ENCODE data around the gene RBM5. TPM values are rescaled to one million over a fixed set of nuclear protein-coding genes. Genes with fewer than 3 reads are reported as not detected.

RBM5 gene
- total RNA-seq, 1 experiment from 2014 or later: 95.6 TPM

DNA sequence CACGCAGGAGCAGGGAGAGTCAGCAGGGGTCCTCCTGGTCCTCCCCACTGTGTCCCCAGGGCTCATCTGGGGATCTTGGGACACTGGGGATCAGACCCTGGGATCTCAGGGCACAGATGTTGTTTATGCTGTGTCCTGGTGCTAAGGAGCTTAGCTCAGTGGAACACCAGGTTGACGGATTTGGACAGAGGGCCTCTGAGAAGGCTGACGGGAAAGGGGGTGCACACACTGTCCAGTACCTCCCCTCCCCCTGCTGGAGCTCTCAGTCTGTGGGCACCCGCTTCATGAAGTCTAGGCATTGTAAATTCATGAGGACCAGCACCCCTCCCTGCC, 44.5 kb downstream of the RBM5 start:
- DNase-seq (ENCODE audit: low read depth, low spot score): no peak
- in situ Hi-C loops (cut with HindIII; ENCODE audit: low pct_unique_long_range_greater_than_20kb, low sequenced_read_pairs): no loop called here

- in situ Hi-C loops (cut with HindIII; ENCODE audit: low pct_unique_long_range_greater_than_20kb, low sequenced_read_pairs): no loop called here
- DNase-seq (ENCODE audit: low read depth, low spot score): no peak
Observed at GRCh38 chr3:50134367-50134766, 45.6 kb downstream of the RBM5 start.

DNA sequence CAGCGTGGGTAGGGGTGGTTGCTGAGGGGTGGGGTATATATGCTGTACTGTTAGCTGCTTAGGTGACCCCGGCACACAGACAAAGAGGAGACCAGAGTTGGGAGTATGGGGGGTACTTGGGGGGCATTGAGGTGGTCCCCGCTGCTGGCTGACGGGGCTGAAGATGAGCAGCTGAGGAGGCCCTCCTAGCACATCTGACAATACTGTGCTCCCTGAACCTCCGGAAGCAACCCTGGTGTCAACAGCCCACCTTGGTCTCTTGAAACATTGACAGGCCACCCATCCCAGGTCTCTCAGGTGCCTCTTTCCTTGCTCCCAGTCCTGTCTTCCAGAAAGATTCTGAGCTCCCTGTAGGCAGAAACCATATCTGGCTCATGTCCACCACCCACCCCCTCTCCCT, 47.2 kb downstream of the RBM5 start:
- in situ Hi-C loops (cut with HindIII; ENCODE audit: low pct_unique_long_range_greater_than_20kb, low sequenced_read_pairs): no loop called here
- DNase-seq (ENCODE audit: low read depth, low spot score): no peak

- in situ Hi-C loops (cut with HindIII; ENCODE audit: low pct_unique_long_range_greater_than_20kb, low sequenced_read_pairs): no loop called here
- DNase-seq (ENCODE audit: low read depth, low spot score): no peak
Observed at GRCh38 chr3:50136714-50137405, 48.1 kb downstream of the RBM5 start.

DNA sequence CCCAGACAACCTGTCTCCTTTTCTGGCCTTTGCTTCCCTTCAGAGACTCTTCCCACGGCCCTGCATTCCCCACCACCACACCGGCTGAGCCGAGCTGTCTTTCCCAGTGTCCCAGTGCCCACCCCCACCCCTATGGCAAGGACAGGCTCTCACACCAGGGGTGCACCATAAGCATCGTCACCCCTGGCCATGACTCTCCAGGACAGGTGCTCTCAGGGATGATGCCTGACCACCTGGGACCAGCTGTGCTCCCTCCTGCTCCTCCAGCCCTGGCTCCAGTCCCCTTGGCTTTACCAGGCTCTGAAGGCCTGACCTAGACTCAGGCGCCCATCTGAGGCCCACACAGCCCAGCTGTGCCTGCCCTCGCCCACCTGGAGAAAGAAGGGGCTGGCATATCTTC, 48.8 kb downstream of the RBM5 start:
- in situ Hi-C loops (cut with HindIII; ENCODE audit: low pct_unique_long_range_greater_than_20kb, low sequenced_read_pairs): no loop called here
- no peak for DNase-seq (ENCODE audit: low read depth, low spot score)

- no peak for DNase-seq (ENCODE audit: low read depth, low spot score)
- in situ Hi-C loops (cut with HindIII; ENCODE audit: low pct_unique_long_range_greater_than_20kb, low sequenced_read_pairs): no loop called here
Observed at GRCh38 chr3:50138266-50139200, 49.8 kb downstream of the RBM5 start.

DNA sequence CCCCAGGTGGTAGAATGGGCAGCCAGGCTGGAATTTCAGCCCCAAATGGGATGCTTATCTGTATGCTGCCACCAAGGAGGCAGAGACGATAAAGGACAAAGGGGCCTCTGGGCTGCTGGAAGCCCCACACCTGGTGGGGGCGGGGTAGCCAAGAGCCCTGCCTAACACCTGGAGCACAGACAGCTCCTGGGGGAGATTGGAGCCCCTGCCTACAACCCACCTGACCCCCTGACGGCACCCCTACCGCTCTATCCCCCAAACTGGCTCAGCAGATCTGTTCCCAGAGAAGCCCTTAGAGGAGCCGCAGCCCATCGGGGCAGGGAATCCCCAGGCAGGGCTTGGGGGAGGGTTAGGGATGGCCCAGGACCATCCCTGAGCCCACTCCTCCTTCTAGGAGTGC, 50.6 kb downstream of the RBM5 start:
- no peak for DNase-seq (ENCODE audit: low read depth, low spot score)
- in situ Hi-C loops (cut with HindIII; ENCODE audit: low pct_unique_long_range_greater_than_20kb, low sequenced_read_pairs): no loop called here

DNA sequence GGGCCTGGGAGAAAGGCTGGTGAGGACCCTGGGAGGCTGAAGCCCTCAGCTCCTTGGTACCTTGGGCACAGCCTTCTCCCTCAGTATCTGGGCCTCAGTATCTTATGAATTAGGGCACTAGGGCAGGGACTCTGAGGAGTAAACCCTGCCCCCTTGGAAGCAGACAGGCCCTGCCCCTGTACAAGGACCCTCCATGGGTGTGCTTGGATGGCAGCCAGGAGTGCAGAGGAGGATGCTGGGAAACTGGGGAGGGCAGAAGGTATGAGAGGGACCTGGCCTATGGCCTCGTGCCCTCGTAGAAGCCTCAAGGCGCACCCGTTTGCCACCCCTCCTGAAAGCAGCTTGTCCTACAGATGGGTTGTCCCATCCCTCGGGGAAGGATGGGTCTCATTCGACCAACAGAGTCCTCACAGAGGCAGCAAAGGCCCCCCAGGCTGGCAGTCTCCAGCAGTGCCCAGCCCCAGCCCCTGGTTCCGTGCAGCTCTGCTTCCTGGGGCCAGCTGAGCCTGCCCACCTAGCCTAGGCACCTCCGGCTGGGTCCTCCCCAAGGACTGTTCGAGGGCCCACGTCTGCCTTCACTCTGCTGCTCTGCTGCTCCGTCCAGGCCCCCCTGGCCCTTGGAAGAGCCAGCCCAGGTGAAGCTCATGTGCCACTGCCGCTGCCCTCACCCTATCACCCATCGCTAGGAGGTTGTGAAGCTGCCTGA, 51.2 kb downstream of the RBM5 start:
- in situ Hi-C loops (cut with HindIII; ENCODE audit: low pct_unique_long_range_greater_than_20kb, low sequenced_read_pairs): no loop called here
- no peak for DNase-seq (ENCODE audit: low read depth, low spot score)

GRCh38 chr3:50140990-50141389, 52.3 kb downstream of the RBM5 start:
- in situ Hi-C loops (cut with HindIII; ENCODE audit: low pct_unique_long_range_greater_than_20kb, low sequenced_read_pairs): no loop called here

GRCh38 chr3:50146316-50146901, 57.7 kb downstream of the RBM5 start:
- in situ Hi-C loops (cut with HindIII; ENCODE audit: low pct_unique_long_range_greater_than_20kb, low sequenced_read_pairs): no loop called here
- DNase-seq (ENCODE audit: low read depth, low spot score): no peak

More at GRCh38 chr3:50140990-50141389, 52.3 kb downstream of the RBM5 start:
- DNase-seq (ENCODE audit: low read depth, low spot score): no peak

DNA sequence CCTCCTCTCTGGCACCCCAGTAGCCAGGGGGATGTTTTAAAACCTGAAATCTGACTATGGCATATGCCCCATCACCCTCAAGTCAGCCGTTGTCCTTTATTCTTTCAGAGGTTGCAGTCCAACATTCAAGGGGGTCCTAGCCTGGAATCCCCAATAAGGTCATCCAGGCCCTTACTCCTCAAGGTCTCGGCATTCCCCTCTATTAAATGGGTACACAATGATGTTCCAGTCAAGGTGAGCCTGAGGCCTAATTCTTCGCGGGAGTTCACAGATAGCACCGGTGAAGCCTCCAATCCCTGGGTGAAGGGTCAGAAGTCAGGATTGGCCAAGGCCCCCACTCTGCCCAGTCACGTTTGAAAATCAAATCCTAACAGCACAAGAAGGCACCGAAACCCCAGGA, 58.3 kb downstream of the RBM5 start:
- in situ Hi-C loops (cut with HindIII; ENCODE audit: low pct_unique_long_range_greater_than_20kb, low sequenced_read_pairs): no loop called here
- no peak for DNase-seq (ENCODE audit: low read depth, low spot score)

- in situ Hi-C loops (cut with HindIII; ENCODE audit: low pct_unique_long_range_greater_than_20kb, low sequenced_read_pairs): no loop called here
- no peak for DNase-seq (ENCODE audit: low read depth, low spot score)
Observed at GRCh38 chr3:50147447-50147846, 58.7 kb downstream of the RBM5 start.

GRCh38 chr3:50147861-50148260, 59.1 kb downstream of the RBM5 start:
- DNase-seq (ENCODE audit: low read depth, low spot score): no peak
- in situ Hi-C loops (cut with HindIII; ENCODE audit: low pct_unique_long_range_greater_than_20kb, low sequenced_read_pairs): no loop called here

DNA sequence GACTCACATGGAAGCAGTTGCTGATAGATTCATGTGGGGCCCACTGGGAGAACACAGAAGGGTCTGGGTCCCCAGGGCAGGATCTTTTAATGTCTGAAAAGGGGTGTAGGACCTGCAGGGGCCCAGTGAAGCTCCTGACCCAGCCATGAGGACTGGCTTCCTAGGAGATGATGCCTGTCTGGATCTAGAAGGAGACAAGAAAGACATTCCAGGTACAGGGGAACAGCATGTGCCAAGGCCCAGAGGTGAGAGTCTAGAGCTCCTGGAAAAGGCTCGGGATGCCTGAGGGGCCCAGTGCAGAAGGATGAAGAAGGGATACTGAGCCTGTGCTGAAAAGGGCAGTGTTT, 61.7 kb downstream of the RBM5 start:
- DNase-seq (ENCODE audit: low read depth, low spot score): no peak
- in situ Hi-C loops (cut with HindIII; ENCODE audit: low pct_unique_long_range_greater_than_20kb, low sequenced_read_pairs): no loop called here

GRCh38 chr3:50150863-50151686, 62.4 kb downstream of the RBM5 start:
- no peak for DNase-seq (ENCODE audit: low read depth, low spot score)
- in situ Hi-C loops (cut with HindIII; ENCODE audit: low pct_unique_long_range_greater_than_20kb, low sequenced_read_pairs): no loop called here

GRCh38 chr3:50151728-50152127, 63.0 kb downstream of the RBM5 start:
- no peak for DNase-seq (ENCODE audit: low read depth, low spot score)
- in situ Hi-C loops (cut with HindIII; ENCODE audit: low pct_unique_long_range_greater_than_20kb, low sequenced_read_pairs): no loop called here

DNA sequence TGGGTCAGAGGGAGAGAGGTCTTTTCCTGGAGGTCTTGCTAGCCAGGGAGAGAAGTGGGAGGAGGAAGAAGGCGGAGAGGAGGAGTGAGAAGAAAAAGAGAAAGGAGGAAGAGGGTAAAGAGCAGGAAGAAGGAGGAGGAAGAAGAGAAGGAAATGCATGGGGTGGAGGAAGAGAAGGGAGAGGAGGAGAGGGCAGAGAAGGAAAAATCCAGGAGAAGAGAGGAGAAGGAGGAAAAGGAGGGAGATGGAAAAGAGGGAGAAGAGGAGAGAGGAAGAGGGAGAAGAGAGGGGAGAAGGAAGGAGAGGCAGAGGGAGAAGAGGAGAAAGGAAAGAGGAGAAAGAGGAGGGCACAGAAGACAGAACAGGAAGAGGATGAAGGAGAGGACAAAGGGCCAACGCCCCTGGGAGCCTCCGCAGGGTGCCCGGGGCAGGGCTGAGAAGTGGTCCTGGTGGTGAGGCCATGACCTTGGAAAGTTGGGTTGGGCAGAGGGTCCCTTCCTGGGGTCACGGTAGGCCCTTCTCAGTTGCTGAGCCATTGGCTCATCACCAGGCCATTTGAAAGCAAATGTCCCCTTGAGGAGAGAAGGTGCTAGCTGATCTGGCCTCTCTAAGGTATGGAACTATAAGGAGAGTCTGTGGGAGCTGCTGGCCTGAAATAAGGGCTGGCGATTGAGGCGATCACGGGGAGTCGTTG, 65.2 kb downstream of the RBM5 start:
- no peak for DNase-seq (ENCODE audit: low read depth, low spot score)
- in situ Hi-C loops (cut with HindIII; ENCODE audit: low pct_unique_long_range_greater_than_20kb, low sequenced_read_pairs): no loop called here
